RWPE2 (cell line): ENCODE data around the gene SCAMP2.

Experiments
- ATAC-seq: fragments of 200-7000 bp; cut with Tn5 transposase; 3 replicates; pipeline ENCODE4 v1.9.1; 2021; ENCODE audit warnings: low read depth
- DNase-seq: peaks from one replicate; pipeline ENCODE4 v3.0.0-alpha.2; 2020; ENCODE audit warnings: low spot score
- H3K27ac ChIP-seq: fragments of 450-650 bp; 2 replicates; pipeline ENCODE4 v1.5.1; 2017; ENCODE audit warnings: mild to moderate bottlenecking; ENCODE audit not compliant: poor library complexity, severe bottlenecking
- H3K27me3 ChIP-seq: fragments of 250-450 bp; sonication (Bioruptor Pico); 2 replicates; pipeline ENCODE4 v1.5.1; 2021; ENCODE audit warnings: mild to moderate bottlenecking, moderate library complexity; ENCODE audit not compliant: insufficient read depth, poor library complexity, severe bottlenecking
- H3K36me3 ChIP-seq: fragments of 250-450 bp; sonication (Bioruptor Pico); 2 replicates; pipeline ENCODE4 v1.5.1; 2020; ENCODE audit warnings: low read depth, mild to moderate bottlenecking, moderate library complexity
- H3K4me1 ChIP-seq: fragments of 250-450 bp; sonication (Bioruptor Pico); 2 replicates; pipeline ENCODE4 v1.5.1; 2021; ENCODE audit warnings: mild to moderate bottlenecking, moderate library complexity; ENCODE audit not compliant: insufficient read depth, poor library complexity, severe bottlenecking
- H3K4me3 ChIP-seq: fragments of 250-450 bp; sonication (Bioruptor Pico); 2 replicates; pipeline ENCODE4 v1.5.1; 2021; ENCODE audit warnings: mild to moderate bottlenecking, moderate library complexity; ENCODE audit not compliant: severe bottlenecking
- H3K9me3 ChIP-seq: fragments of 250-450 bp; sonication (Bioruptor Pico); 2 replicates; pipeline ENCODE4 v1.5.1; 2021; ENCODE audit warnings: mild to moderate bottlenecking, moderate library complexity; ENCODE audit not compliant: severe bottlenecking
- TF ChIP-seq, protein P1 (sequence below): fragments of 450-650 bp; IDR thresholded peaks from one replicate; pipeline ENCODE4 v1.5.1; 2017; ENCODE audit warnings: mild to moderate bottlenecking, moderate library complexity; ENCODE audit not compliant: poor library complexity, severe bottlenecking

SCAMP2 gene

DNA sequence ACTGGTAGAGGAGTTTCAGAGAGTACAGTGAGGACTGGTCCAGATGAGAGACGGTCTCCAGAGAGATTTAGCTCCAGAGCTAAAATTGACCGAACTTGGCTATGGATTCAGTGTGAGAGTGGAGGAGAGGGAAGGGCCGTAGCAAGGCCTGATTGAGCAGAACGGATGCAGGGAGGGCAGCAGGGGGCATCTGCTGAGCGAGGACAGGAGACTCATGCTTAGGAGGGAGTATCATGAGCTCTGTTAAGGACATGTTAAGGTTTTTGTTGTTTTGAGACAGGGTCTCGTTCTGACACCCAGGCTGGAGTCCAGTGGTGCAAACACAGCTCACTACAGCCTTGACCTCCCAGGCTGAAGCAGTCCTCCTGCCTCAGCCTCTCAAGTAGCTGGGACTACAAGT is 68.2 kb downstream of the SCAMP2 start:
- TF ChIP-seq, protein P1, sequence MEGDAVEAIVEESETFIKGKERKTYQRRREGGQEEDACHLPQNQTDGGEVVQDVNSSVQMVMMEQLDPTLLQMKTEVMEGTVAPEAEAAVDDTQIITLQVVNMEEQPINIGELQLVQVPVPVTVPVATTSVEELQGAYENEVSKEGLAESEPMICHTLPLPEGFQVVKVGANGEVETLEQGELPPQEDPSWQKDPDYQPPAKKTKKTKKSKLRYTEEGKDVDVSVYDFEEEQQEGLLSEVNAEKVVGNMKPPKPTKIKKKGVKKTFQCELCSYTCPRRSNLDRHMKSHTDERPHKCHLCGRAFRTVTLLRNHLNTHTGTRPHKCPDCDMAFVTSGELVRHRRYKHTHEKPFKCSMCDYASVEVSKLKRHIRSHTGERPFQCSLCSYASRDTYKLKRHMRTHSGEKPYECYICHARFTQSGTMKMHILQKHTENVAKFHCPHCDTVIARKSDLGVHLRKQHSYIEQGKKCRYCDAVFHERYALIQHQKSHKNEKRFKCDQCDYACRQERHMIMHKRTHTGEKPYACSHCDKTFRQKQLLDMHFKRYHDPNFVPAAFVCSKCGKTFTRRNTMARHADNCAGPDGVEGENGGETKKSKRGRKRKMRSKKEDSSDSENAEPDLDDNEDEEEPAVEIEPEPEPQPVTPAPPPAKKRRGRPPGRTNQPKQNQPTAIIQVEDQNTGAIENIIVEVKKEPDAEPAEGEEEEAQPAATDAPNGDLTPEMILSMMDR: no peak
- no peak overlapping the region for H3K4me3 ChIP-seq
- no peaks in the 10 kb centered on the region for H3K27me3 ChIP-seq
- peaks cover 20% of the 10 kb centered on the region for H3K4me1 ChIP-seq
- H3K36me3 ChIP-seq: peaks cover 34% of the 10 kb centered on the region
- no peak for ATAC-seq
- DNase-seq: no peak
- no peak overlapping the region for H3K27ac ChIP-seq
- H3K9me3 ChIP-seq: no peaks in the 10 kb centered on the region

DNA sequence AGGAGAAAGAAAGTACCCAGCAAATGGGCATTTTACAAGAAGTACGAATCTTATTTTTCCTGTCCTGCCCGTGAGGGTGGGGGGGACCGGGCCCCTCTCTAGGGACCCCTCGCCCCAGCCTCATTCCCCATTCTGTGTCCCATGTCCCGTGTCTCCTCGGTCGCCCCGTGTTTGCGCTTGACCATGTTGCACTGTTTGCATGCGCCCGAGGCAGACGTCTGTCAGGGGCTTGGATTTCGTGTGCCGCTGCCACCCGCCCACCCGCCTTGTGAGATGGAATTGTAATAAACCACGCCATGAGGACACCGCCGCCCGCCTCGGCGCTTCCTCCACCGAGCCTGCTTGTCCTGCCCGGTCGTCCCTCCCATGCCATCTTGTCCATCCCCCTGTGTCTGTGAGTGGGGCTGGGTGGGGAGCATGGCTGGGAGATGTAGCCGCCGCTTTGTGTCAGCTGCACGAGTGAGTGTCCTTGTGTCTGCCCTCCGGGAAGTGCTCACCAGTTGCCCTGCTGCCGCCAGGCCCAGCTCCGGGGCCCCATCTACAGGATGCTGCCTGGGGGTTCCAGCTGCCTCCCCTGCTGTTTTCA is 70.2 kb downstream of the SCAMP2 start:
- Histone ChIP-seq H3K27me3 (no peaks in the 10 kb centered on the region), H3K27ac (no peak overlapping the region), H3K36me3 (peaks cover 48% of the 10 kb centered on the region), H3K4me3 (no peak overlapping the region), H3K9me3 (no peaks in the 10 kb centered on the region), H3K4me1 (peaks cover 16% of the 10 kb centered on the region)
- TF ChIP-seq, protein P1: no peak
- no peak for ATAC-seq
- no peak for DNase-seq

DNA sequence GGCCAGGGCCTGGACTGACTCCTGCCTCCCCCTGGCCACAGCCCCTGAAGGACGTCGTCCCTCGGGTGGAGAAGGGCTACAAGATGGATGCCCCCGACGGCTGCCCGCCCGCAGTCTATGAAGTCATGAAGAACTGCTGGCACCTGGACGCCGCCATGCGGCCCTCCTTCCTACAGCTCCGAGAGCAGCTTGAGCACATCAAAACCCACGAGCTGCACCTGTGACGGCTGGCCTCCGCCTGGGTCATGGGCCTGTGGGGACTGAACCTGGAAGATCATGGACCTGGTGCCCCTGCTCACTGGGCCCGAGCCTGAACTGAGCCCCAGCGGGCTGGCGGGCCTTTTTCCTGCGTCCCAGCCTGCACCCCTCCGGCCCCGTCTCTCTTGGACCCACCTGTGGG is 70.9 kb downstream of the SCAMP2 start:
- H3K36me3 ChIP-seq: peaks cover 49% of the 10 kb centered on the region
- no peaks in the 10 kb centered on the region for H3K27me3 ChIP-seq
- H3K4me3 ChIP-seq: no peak overlapping the region
- H3K9me3 ChIP-seq: no peaks in the 10 kb centered on the region
- TF ChIP-seq, protein P1: no peak
- DNase-seq (no peak), ATAC-seq (no peak)
- peaks cover 13% of the 10 kb centered on the region for H3K4me1 ChIP-seq
- no peak overlapping the region for H3K27ac ChIP-seq

DNA sequence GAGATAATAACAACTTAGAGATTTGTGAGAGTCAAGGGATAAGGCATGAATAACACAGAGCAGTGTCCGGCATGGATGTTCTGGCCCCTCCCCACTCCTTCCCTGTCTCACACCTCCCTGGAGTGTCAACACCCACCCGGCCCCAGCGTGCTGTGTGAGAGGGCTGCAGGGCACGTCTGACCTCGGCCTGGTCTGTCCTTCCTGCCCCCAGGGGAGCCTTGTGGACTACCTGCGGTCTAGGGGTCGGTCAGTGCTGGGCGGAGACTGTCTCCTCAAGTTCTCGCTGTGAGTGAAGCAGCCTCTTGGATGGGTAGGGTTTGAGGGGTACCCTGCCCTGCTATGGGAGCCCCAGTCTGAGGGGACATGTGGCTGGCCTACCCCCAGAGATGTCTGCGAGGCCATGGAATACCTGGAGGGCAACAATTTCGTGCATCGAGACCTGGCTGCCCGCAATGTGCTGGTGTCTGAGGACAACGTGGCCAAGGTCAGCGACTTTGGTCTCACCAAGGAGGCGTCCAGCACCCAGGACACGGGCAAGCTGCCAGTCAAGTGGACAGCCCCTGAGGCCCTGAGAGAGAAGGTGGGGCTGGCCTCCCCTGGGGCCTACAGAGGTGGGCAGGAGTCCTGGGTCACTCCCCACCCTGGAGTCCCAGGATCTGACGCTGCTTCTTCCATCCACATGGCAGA is 71.7 kb downstream of the SCAMP2 start:
- no peak for DNase-seq
- H3K27ac ChIP-seq: no peak overlapping the region

More for the DNA sequence above, 71.7 kb downstream of the SCAMP2 start:
- Histone ChIP-seq H3K27me3 (no peaks in the 10 kb centered on the region), H3K4me3 (no peak overlapping the region), H3K4me1 (peaks cover 13% of the 10 kb centered on the region), H3K9me3 (no peaks in the 10 kb centered on the region), H3K36me3 (peaks cover 49% of the 10 kb centered on the region)
- TF ChIP-seq, protein P1: no peak
- ATAC-seq: no peak
